Caco-2 (cell line): Measurements from ENCODE around the gene RPRD2. TPM values are rescaled to one million over a fixed set of nuclear protein-coding genes. Genes with fewer than 3 reads are reported as not detected.
"Not testable (repeated sequence)": the region's sequence is repeated elsewhere in the genome, so short reads cannot be mapped to it uniquely, and the experiment has no call there.

Experiments used
- BruUV-seq: library from RNA; stranded (reverse); fragments of 400-500 nt; replicated peaks from 2 replicates; lab custom pipeline; 2021; lab: Mats Ljungman, UMichigan
- CTCF ChIA-PET: fragments of 300-600 bp; sonication (Branson Sonifier 250); formaldehyde crosslinking; loops from one replicate; lab custom pipeline; 2022; ENCODE audit warnings: antibody characterized with exemption; lab: Charles Lee
- POLR2A ChIA-PET: fragments of 300-600 bp; sonication (Branson Sonifier 250); formaldehyde crosslinking; loops from one replicate; lab custom pipeline; 2022; ENCODE audit warnings: antibody characterized with exemption; lab: Charles Lee
- DNase-seq, 2 experiments: peaks; one replicate each; pipeline versions ENCODE4 v3.0.0 to v3.0.0-alpha.2; 2020 to 2022
- H3K27me3 ChIP-seq: replicated peaks from 2 replicates; pipeline ENCODE4 v1.6.0; 2011; ENCODE audit warnings: low read length; ENCODE audit not compliant: control insufficient read depth, insufficient read depth
- H3K36me3 ChIP-seq: 2 replicates; pipeline ENCODE4 v1.5.1; 2011; ENCODE audit warnings: low read length; ENCODE audit not compliant: control insufficient read depth, insufficient read depth
- H3K4me1 ChIP-seq: fragments of 250-450 bp; sonication (Bioruptor Pico); 2 replicates; pipeline ENCODE4 v1.5.1; 2020; ENCODE audit warnings: mild to moderate bottlenecking
- H3K4me3 ChIP-seq: 2 replicates; pipeline ENCODE4 v1.5.1; 2011; ENCODE audit warnings: low read depth, mild to moderate bottlenecking, control low read depth, low read length
- H3K9me3 ChIP-seq: fragments of 250-450 bp; sonication (Bioruptor Pico); 2 replicates; pipeline ENCODE4 v1.5.1; 2020; ENCODE audit warnings: mild to moderate bottlenecking, moderate library complexity
- H3K27ac Mint-ChIP-seq: one replicate; pipeline ENCODE4 v1.8.0; 2022; ENCODE audit warnings: mixed read lengths; ENCODE audit not compliant: unreplicated experiment
- H3K27me3 Mint-ChIP-seq: one replicate; pipeline ENCODE4 v1.8.0; 2022; ENCODE audit warnings: mixed read lengths; ENCODE audit not compliant: insufficient read depth, unreplicated experiment
- H3K36me3 Mint-ChIP-seq: one replicate; pipeline ENCODE4 v1.8.0; 2022; ENCODE audit warnings: mild to moderate bottlenecking, mixed read lengths; ENCODE audit not compliant: insufficient read depth, unreplicated experiment
- H3K4me1 Mint-ChIP-seq: one replicate; pipeline ENCODE4 v1.8.0; 2022; ENCODE audit warnings: low read depth, mixed read lengths; ENCODE audit not compliant: unreplicated experiment
- H3K4me3 Mint-ChIP-seq: one replicate; pipeline ENCODE4 v1.8.0; 2022; ENCODE audit warnings: mild to moderate bottlenecking, moderate library complexity, mixed read lengths; ENCODE audit not compliant: unreplicated experiment
- H3K9me3 Mint-ChIP-seq: one replicate; pipeline ENCODE4 v1.8.0; 2022; ENCODE audit warnings: mixed read lengths; ENCODE audit not compliant: unreplicated experiment
- intact Hi-C: fragments of 100-400 bp; cut with micrococcal nuclease; formaldehyde crosslinking; loops from one replicate; pipeline ENCODE4 v1.10.0; 2022; ENCODE audit not compliant: unreplicated experiment
- total RNA-seq: library from RNA; stranded (reverse); gene quantifications from 2 replicates; pipeline ENCODE4 v1.2.3, GENCODE V29; 2022
- TF ChIP-seq, protein P1 (sequence below), 2 experiments: fragments of 200-600 bp in 1 of 2; IDR thresholded peaks; 1 replicate in 1 of 2; 2 replicates in 1 of 2; pipeline versions ENCODE4 v1.5.1 to v1.8.0; 2011 to 2022; ENCODE audit warnings: antibody characterized with exemption in 1 of 2, control low read depth in 1 of 2, inconsistent platforms in 1 of 2, low read depth in 1 of 2, low read length in 1 of 2, mild to moderate bottlenecking in 1 of 2, moderate library complexity in 1 of 2; ENCODE audit not compliant: insufficient read depth in 1 of 2, severe bottlenecking in 1 of 2, unreplicated experiment in 1 of 2

RPRD2 gene
- total RNA-seq, 1 experiment from 2014 or later, result 24.3 TPM

DNA sequence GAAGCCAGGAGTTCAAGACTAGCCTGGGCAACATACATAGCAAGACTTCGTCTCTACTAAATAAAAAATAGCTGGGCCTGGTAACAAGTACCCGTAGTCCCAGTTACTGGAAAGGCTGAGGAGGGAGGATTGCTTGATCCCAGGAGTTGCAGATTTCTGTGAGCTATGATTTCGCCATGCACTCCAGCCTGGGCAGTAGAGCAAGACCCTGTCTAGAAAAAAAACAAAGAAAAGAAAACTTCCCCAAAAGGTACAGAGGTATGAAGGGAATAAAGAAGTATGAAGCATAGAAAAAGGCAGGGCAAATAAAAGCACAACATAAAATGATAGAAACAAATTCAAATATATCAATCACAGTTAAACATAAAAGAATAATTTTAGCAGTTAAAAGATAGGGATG is 28.7 kb downstream of the RPRD2 start:
- Histone ChIP-seq H3K4me3 (no peak overlapping the region), H3K36me3 (no peaks in the 10 kb centered on the region), H3K27me3 (no peaks in the 10 kb centered on the region), H3K4me1 (no peaks in the 10 kb centered on the region), H3K9me3 (no peaks in the 10 kb centered on the region)
- no TSS peak for BruUV-seq
- no peak for DNase-seq
- Mint-ChIP-seq H3K9me3 (peaks cover 16% of the 10 kb centered on the region), H3K27me3 (no peaks in the 10 kb centered on the region), H3K4me1 (peaks cover 6% of the 10 kb centered on the region), H3K27ac (no peak overlapping the region), H3K4me3 (no peak overlapping the region), H3K36me3 (peaks cover 9% of the 10 kb centered on the region)
- intact Hi-C loops, result no loop called here
- CTCF ChIA-PET, result no interaction called here
- POLR2A ChIA-PET, result no interaction called here
- TF ChIP-seq, protein P1, sequence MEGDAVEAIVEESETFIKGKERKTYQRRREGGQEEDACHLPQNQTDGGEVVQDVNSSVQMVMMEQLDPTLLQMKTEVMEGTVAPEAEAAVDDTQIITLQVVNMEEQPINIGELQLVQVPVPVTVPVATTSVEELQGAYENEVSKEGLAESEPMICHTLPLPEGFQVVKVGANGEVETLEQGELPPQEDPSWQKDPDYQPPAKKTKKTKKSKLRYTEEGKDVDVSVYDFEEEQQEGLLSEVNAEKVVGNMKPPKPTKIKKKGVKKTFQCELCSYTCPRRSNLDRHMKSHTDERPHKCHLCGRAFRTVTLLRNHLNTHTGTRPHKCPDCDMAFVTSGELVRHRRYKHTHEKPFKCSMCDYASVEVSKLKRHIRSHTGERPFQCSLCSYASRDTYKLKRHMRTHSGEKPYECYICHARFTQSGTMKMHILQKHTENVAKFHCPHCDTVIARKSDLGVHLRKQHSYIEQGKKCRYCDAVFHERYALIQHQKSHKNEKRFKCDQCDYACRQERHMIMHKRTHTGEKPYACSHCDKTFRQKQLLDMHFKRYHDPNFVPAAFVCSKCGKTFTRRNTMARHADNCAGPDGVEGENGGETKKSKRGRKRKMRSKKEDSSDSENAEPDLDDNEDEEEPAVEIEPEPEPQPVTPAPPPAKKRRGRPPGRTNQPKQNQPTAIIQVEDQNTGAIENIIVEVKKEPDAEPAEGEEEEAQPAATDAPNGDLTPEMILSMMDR (IDR thresholded peaks at IDR 0.05; ENCODE audit: insufficient read depth in 1 of 2, low read depth in 1 of 2, low read length in 1 of 2, severe bottlenecking in 1 of 2, unreplicated experiment in 1 of 2), result no peak

DNA sequence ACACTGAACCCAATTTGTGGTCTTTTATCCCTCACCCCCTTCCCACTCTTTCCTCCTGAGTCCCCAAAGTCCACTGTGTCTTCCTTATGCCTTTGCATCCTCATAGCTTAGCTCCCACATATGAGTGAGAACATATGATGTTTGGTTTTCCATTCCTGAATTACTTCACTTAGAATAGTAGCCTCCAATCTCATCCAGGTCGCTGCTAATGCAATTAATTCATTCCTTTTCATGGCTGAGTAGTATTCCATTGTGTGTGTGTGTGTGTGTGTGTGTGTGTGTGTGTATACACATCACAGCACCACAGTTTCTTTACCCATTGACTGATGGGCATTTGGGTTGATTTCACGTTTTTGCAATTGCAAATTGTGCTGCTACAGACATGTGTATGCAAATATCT is 31.2 kb downstream of the RPRD2 start:
- H3K4me1 ChIP-seq, H3K27ac Mint-ChIP-seq, H3K27me3 Mint-ChIP-seq, H3K4me3 ChIP-seq, H3K36me3 ChIP-seq, H3K27me3 ChIP-seq, H3K4me3 Mint-ChIP-seq, BruUV-seq, DNase-seq, CTCF ChIA-PET, intact Hi-C loops, H3K9me3 ChIP-seq, POLR2A ChIA-PET, H3K4me1 Mint-ChIP-seq, H3K36me3 Mint-ChIP-seq: not testable (repeated sequence)
- peaks cover 21% of the 10 kb centered on the region for H3K9me3 Mint-ChIP-seq

DNA sequence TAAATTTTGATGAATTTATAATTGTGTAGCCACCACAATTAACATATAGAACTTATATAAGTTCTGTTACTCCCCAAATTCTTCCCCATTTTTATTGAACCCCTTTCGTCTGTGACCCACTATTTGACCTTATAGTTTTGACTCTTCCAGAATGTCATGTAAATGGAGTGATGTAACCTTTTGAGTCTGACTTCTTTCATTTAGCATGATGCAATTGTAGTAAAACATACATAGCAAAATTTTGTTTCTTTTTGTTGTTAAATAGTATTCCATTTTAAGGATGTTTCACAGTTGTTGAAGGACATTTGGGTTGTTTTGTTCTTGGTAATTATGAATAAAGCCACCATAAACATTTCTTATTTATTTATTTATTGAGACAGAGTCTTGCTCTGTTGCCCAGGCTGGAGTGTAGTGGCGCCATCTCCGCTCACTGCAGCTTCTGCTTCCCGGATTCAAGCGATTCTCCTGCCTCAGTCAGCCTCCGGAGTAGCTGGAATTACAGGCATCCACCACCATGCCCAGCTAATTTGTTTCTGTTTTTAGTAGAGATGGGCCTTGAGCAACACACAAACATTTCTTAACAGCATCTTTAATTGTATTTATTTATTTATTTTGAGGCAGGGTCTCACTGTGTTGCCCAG is 33.6 kb downstream of the RPRD2 start:
- Mint-ChIP-seq H3K36me3 (peaks cover 5% of the 10 kb centered on the region), H3K9me3 (peaks cover 26% of the 10 kb centered on the region), H3K27ac (no peak overlapping the region), H3K4me3 (no peak overlapping the region), H3K27me3 (no peaks in the 10 kb centered on the region), H3K4me1 (no peaks in the 10 kb centered on the region)
- BruUV-seq, result no TSS peak
- H3K9me3 ChIP-seq, result no peaks in the 10 kb centered on the region
- POLR2A ChIA-PET, result no interaction called here
- CTCF ChIA-PET, result no interaction called here
- intact Hi-C loops, result no loop called here
- no peaks in the 10 kb centered on the region for H3K36me3 ChIP-seq
- H3K4me3 ChIP-seq, result no peak overlapping the region
- TF ChIP-seq, protein P1 (IDR thresholded peaks at IDR 0.05; ENCODE audit: insufficient read depth in 1 of 2, low read depth in 1 of 2, low read length in 1 of 2, severe bottlenecking in 1 of 2, unreplicated experiment in 1 of 2), result no peak
- H3K27me3 ChIP-seq, result no peaks in the 10 kb centered on the region
- no peaks in the 10 kb centered on the region for H3K4me1 ChIP-seq
- no peak for DNase-seq
